NCI-H2081 (cell line): ENCODE data around the gene AGO1.
A peak's percentile ranks its signal among the peaks of the same experiment; 100 is the strongest.
"Not testable (repeated sequence)": the region's sequence is repeated elsewhere in the genome, so short reads cannot be mapped to it uniquely, and the experiment has no call there.

Experiments
- DNase-seq, 2 experiments: peaks; one replicate each; lab custom pipeline; 2025; lab: John Stamatoyannopoulos, UW

AGO1 gene

DNA sequence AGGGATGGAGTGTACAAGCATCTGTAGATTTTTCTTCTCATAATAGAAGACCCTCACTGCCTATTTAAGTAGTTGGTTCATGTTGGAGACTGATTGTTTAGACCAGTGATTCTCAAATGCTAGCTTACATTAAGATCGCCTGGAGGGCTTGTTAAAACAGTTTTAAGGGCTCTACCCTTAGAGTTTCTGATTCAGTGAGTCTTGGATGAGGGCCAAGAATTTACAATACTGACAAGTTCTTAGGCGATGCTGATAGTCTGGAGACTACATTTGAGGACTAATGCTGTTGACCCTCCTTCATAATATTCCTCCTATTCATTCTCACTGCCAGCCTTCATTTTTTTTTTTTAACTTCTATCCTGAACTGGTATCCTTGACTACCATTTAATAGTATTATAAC is 32.7 kb downstream of the AGO1 start:
- DNase-seq, result no peak

DNA sequence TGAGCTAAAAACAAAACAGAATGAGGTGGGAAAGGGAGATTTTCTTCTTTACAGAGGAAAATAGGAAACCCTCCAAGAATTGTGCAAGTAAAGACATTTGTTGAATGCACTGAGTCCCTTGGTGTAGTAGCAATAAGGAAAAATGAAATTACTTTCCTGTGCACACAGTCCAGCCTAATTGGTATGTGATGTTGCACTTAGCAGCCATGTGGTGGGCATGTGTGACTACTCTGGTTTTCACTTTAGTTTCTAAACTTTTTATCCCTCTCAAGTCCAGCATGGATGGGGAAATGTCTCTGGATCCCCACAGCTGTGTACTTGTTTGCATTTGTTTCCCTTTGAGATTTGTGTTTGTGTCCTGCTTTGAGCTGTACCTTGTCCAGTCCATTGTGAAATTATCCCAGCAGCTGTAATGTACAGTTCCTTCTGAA is 40.8 kb downstream of the AGO1 start:
- no peak for DNase-seq

DNA sequence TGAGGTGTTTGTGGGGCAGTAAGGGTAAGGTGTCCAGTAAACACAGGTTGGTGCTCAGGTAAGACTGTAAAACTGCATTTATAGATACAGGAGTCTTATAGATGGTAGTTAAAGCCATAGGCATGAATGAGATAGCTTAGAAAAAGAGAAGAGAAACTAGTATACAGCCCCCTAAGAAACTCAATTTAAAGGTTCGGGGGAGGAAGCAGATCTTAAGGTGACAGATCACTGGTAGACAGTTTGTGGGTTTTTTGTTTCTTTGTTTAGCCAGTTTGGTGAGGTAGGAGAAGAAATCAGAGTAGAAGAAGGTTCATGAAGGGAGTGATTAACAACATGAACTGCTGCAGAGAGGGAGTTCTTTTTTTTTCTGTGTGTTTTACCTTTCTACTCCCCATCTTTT is 41.8 kb downstream of the AGO1 start:
- no peak for DNase-seq

DNA sequence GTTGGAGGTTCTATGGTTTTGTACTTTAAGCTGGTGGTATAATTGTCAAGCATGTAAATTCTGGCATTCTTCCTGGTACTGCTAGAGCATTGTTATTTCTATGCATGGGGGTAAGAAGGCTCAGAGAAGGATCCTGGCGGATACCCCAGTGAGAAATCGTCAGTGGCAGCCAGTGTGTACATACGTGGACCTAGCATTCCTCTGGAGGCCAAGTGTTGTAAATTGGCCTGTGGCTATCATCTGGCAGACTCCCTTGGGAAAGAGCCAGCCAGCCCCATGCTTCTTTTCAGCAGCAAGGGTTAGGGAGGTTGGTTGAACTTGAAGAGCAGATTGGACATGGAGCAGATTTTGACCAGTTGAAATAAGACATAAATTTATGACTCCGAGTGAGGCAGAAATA is 42.7 kb downstream of the AGO1 start:
- no peak for DNase-seq

DNA sequence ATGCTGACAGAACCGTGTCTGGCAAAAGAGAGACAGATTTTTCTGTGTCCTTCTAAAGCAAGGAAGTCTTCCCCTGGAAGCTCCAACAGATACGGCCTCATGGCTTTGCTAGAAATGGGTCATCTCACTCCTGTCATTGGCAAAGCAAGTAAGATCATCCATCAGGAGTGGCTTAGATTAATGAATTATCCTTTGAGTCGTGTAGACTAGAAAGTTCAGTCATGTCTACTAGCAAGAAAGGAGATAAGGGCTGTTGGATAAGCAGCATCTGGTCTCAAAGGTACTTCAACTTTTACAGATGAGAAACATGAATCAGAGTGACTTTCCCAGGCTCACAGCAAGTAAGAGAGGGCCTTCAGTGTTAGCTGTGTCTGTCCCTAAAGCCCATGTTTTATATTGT is 44.5 kb downstream of the AGO1 start:
- DNase-seq, result no peak

DNA sequence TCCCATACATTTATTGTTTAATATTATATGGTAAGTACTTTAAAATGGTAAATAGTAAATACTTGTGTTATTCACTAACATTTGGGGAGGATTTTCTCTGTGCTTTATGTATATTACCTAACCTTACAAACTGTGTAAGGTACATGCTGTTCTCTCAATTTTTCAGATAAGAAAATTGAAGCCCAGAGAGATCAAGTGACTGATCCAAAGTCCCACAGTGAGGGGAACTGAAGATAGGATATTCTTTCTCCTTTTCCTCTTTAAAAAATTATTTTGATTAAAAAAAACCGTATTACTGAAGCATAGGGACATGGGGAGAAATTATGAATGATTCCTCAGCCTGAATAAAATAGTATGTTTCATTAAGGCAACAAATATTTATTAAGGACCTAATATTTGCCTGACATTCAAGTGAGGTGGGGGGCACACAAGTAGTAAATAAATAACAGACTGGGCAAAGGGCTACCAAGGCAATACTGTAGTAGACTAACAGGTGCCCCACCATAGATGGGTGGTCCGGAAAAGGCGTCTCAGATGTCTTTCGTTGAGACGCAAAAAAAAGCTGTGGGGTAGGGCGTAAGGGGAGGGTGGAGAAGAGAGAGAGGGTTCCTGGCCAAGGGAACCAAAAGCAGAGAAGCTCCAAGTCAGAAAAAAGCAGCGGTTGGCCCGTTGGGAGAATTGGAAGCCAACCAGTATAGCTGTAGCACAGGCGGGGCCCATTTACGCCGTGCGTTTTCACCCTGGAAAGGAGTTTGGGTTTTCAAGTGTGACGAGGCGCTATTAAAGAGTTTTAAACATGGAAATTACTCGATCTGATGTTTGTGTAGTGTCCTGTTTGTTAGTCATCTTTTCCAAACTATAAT is 47.0 kb downstream of the AGO1 start:
- DNase-seq, result peak; percentile 29 to 70

DNA sequence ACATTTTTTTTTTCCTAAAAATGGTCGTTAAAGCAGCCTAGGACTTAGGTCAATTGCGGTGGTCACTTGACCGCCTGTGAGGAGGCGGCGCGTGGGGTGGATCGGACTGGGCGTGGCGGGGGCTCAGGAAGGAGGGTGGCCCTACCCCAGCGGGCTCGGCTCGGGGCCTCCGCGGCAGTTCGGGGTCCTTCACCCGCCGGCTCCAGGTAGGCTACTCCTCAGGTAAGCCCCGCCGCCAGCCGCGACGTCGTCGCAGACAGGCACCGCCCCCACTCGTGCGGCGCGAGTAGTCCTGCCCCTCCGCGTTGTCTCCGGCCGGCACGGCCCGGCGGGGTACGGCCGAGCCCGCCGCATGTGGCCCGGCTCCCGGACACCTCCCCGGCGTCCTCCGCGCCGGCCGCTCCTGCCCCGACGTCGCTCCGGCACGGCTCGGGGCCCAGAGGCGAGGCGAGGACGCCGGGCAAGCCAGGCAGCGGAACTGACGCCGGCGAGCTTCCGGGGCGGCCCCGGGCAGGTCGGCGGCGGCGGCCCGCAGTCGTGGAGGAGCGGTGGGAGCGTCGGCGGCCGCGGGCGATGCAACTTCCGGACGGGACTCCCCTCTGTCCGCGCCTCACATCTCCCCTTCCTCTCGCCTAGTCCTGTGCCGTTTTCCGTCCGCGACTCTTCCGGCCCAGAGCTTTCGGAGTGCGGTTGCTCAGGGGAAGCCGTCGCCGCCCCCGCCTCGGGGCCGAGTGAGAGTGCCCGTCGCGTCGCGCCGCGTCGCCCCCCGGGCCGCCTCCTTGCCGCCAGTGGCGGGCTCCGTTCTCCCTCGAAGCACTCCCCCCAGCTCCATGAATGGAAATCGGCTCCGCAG is 47.8 kb downstream of the AGO1 start, which contains the start of gene AGO3:
Gene AGO3 (plus strand): TSS at position 513 of the 853 bp plus-strand sequence. CDS start 322 bp downstream, at position 835.
- DNase-seq, result peak; percentile 96 to 97

DNA sequence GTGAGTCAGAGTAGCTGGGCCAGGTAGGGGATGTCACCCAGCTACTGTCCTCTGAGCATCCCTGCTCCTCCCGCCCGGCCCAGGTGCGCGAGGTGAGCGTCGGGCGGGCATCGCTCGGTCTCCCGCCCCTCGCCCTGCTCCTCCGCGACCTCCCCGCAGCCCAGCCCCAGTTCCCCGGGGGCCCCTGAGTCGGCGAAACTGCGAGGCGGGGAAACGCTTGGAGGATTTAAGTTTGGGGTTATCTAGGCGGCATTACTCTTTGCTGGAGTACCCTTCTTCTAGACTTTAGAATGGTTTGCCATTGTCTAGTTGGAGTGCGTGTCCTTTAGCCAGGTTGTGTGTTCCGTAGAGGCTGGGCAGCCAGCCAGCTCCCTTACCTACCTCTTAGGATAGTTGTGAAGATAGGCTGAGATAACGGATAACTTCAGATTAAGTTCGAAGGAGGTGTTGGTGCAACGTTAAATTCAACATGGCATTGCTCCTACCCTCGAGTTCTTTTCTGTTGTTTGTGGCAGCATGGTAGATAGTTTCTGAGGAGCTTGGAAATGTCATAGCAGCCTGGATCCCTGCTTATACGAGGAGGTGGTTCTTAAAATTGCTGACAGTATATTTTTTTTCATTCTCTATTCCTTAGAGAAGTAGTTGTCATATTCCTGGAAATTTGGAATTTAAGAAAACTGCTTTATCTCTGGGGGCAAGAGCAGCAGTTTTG is 48.6 kb downstream of the AGO1 start:
- DNase-seq, result peak; percentile 49 to 59

DNA sequence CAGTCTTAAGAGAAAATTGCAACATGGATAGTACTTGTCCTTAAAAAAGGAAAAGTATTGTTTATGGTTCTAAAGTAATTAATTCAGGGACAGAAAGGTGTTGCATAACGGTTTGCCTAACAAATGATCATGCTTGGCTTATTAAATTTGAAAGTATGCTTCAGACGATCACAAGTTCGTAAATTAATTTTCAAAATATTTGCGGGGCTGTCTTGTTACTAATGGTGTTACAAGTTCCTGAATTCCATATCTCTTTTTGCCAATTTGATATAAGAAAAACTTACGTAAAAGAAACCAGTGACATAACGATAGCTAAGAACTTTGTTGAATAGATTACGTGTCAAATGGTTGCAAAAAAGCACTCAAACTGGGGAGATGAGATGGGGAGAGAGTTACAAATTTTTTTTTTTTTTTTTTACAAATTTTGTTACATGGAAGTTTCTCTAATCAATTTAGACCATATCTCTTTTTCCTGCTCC is 49.2 kb downstream of the AGO1 start:
- no peak for DNase-seq

DNA sequence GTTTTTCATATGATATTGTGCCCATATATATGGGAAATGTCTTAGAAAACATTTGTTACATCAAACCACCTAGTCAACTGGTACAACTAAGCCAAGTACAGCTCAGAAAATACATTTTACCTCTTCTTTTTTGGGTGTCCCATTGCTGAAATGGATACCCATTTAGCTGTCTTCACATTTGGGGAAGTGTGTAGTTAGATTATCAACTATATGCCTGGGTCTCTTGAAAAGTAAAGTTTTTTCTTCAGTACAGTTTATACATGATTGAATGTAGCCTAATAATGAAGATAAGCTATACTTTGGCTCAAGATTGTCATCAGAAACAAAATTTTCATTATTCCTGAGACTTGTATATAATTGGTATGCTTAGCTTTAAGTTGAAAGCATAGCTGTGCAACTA is 49.9 kb downstream of the AGO1 start:
- DNase-seq, result no peak

DNA sequence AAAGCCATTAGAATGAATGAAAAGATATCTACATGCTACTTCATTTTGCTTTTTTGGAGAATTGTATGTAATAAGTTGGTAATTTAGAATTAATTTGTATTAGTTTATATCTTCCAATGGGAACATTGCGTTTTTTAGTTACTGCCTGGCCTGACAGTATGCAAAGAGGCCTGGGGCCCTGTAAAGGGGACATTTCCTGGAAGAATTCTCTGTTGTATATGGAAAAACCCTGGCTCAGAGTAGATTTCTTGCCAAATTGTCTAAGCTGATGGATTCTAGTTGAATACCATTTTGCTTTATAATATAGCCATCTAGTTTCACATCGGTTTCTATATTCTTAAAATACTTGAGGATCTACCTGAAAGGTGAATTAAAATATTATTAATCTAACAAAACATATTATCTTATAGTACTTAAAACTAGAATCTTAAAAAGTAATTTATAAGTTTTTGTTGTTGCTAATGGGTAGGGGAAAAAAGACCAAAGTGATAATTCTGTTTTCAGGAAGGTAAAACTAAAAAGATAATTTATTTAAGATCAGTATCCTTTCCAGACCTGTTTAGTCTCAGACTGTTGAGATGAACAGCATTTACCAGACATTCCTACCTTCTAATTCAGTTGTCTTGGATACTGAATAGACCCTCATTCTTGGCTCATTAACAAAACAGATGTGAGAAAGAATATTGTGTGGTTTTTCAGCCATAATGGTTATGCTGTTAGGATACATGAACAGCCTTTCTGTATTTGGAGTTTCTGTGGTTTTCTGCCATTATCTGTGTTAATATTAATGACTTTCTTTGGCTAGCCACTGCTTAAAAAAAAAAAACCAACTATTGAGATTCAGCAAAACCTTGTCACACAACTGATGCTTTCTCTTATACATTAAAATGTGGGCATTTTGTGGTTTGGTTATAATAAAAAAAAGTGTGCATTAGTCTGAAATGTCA is 52.7 kb downstream of the AGO1 start:
- no peak for DNase-seq

DNA sequence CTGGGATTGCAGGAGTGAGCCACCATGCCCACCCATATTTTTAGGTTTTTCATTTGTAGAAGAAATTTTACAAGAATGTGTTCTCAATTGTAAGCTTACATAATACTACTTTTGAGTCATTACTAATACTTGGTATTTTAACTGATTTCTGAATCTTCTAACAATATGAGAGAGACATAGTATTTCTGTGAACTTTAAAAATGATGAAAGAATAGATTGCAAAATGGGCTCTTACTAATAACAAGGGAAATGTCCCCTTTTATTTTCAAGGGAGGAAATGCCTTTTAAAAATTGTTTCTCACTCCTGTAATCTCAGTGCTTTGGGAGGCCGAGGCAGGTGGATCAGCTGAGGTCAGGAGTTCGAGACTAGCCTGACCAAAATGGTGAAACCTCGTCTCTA is 53.8 kb downstream of the AGO1 start:
- no peak for DNase-seq

DNA sequence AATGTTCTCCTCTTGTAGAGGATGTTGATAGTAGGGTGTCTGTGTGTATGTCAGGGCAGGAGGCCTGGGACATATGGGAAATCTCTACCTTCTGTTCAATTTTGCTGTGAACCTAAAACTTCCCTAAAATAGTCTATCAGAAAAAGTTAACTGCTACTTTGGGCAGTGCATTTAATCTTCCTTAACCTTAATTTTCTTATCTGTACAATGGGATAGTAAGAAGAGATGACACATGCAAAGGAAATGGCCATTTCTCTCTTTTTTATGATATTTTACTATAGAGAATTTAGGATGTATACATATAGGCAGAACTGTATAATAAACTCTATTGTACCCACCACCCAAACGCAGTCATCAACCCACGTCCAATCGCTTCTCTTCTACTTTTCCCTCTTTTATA is 56.5 kb downstream of the AGO1 start:
- no peak for DNase-seq

DNA sequence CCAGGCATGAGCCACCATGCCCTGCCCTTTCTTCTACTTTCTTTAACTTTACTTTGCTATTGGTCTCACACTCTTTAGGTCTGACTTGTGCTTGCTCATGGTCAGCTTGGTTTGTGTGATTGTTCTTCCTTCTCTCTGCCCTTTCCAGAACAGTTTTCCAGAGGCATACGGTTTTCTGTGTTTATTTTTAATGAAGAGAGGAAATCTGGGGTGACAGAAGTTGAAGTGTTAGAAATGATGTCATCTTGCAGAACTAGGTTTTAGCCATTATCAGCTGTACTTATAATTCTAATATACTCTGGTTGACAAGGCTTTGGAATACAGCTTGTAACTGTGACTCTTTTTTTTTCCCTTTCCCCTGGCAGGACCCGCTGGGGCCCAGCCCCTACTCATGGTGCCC is 62.3 kb downstream of the AGO1 start:
- no peak for DNase-seq

DNA sequence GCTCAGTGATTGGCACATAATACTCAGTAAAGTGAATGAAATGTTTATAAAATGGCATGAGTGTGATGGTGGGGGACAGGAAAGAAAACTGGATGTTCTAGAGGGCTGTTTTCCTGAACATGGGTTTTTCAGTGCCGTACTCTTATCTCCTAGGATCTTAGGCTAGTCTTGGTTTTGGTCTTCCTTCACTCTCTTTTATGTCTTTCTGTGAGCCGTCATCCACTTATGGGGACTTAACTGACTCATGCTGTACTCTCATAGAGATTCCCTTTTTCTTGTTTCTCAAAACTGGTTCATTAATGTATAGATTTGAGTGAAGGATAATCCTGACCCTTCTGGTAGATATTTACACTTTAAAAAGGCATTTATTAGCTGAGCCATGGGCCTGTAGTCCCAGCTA is 64.5 kb downstream of the AGO1 start:
- DNase-seq, result no peak

DNA sequence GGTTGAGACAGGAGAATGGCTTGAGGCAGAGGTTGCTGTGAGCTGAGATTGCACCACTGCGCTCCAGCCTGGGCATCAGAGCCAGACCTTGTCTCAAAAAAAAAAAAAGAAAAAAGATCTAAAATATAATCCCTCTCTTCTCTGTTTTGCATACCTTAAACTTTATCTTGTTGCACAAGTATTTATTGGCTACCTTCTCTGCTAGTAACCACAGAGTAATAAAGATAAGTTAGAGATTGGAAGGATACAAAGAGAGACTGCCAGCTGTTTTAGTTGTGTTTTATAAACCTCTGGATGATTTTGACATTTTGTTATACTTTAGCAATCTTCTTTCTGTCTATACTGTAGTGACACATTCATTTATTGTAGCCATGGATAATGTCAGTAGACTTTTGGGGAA is 75.5 kb downstream of the AGO1 start:
- no peak for DNase-seq

DNA sequence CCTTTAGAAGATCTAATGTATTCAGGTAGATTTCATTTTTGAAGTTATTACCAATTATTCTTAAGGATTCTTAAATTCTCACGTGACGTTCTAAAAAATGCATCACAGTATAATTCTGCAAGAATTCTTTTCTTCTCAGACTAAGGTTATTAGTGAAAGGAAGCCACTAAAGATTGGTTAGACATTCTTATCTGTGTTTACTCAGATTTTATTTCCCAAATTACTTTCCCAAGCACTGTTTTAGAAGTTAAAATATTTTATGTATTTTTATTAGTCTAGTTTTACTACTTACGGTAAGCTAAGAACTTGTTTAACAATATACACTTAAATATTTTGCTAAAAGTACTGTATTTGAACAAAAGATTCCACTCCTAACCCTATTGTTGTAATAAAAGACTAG is 76.3 kb downstream of the AGO1 start:
- DNase-seq, result no peak

DNA sequence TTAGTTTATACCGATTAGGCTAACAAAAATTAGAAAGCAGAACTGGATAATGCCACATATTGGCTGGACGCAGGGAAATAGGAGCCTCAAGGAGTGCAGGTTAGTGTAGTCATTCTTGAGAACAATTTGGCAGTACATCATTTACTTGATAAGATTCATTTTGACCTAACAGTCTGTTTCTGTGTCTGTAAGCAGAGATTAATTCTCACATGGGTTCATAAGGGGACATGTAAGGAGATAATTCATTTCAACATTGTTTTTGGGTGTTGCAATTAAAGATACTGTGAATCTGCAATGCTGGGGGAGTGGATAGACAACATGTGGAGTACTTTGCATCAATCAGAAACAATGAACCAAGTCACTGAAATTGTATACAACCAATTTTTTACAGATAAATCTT is 79.9 kb downstream of the AGO1 start:
- no peak for DNase-seq

DNA sequence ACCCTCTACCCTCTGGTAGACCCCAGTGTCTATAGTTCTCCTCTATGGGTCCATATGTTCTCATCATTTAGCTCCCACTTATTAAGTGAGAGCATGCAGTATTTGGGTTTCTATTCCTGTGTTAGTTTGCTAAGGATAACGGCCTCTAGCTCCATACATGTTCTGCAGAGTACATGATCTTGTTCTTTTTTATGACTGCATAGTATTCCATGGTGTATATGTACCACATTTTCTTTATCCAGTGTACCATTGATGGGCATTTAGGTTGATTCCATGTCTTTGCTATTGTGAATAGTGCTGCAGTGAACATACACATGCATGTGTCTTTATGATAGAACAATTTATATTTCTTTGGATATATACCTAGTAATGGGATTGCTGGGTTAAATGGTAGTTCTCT is 81.3 kb downstream of the AGO1 start:
- DNase-seq, result not testable (repeated sequence)

DNA sequence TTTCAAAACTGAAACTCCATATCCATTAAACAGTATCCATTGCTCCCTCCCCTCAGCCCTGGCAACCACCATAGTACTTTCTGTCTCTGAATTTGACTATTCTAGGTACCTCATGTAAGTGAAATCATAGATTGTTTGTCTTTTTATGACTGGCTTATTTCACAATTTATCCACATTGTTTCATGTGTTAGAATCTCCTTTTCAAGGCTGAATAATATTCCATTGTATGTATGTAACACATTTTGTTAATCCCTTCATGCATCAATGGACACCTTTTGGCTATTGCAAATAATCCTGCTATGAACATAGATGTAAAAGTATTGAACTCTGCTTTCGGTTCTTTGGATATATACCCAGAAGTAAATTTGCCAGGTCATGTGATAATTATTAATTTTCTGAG is 85.4 kb downstream of the AGO1 start:
- DNase-seq, result no peak

DNA sequence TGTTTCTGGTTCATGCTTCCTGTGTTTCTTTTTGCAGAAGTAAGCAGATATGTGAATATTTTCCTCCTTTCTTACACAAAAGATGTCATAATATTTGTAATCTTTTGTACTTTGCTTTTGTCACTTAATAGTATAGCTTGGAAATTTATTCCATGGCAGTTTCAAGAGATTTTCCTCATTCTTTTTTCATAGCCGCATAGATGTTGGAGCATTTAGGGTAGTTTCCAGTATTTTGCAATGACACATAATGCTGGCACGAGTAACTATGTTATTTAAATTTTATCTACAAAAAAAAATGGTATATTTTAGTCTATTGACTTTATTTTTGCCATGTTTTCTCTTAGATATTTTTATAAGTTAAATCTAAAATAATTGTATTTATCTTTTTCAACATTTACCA is 88.6 kb downstream of the AGO1 start:
- DNase-seq, result no peak
